ENCODE measurements around the gene ARVCF. TPM values are rescaled to one million over a fixed set of nuclear protein-coding genes. Genes with fewer than 3 reads are reported as not detected.

Gene ARVCF
- total RNA-seq, 1 experiment from 2014 or later: 4.3 TPM

DNA sequence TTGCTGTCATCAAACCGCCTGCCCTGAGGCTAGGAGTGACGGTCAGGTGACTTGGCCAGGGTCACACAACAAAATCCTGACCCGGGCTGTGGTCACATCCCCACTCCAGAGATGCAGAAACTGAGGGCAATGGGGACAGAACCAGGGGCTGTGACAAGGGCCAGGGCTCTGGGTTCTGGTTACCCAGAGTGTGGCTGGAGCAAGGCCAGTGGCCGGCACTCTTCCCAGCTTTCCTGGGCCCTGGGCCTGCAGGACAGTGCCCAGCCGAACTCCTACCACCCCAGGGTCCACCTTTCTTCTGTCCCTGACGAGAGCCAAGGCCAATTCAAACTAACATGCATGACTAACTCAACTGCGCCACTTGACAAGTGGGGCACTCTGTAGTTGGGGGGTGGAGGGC is 35.9 kb downstream of the ARVCF start:
- DNase-seq: no peak
- no peaks in the 10 kb centered on the region for H3K9me2 ChIP-seq (replicated peaks; ENCODE audit: insufficient read depth, low read length)
- H3K4me1 ChIP-seq (ENCODE audit: low read length): peaks cover 1% of the 10 kb centered on the region
- no peaks in the 10 kb centered on the region for H3K36me3 ChIP-seq (ENCODE audit: insufficient read depth, low read length)
- H3K27me3 ChIP-seq (ENCODE audit: low read length): no peaks in the 10 kb centered on the region
- no peak overlapping the region for H2AFZ ChIP-seq (ENCODE audit: low read length)
- no peaks in the 10 kb centered on the region for H3K9me3 ChIP-seq (ENCODE audit: low read length)
- no peak overlapping the region for H3K4me2 ChIP-seq (ENCODE audit: low read depth, low read length, poor library complexity, severe bottlenecking)
- no peak overlapping the region for H3K9ac ChIP-seq (ENCODE audit: low read length)
- no peaks in the 10 kb centered on the region for H3K79me2 ChIP-seq (ENCODE audit: low read length)
- H3K4me3 ChIP-seq (ENCODE audit: low read length): no peak overlapping the region
- peaks cover 18% of the 10 kb centered on the region for H4K20me1 ChIP-seq (ENCODE audit: insufficient read depth, low read depth, low read length)
- no peak overlapping the region for H3K27ac ChIP-seq (ENCODE audit: low read length)

DNA sequence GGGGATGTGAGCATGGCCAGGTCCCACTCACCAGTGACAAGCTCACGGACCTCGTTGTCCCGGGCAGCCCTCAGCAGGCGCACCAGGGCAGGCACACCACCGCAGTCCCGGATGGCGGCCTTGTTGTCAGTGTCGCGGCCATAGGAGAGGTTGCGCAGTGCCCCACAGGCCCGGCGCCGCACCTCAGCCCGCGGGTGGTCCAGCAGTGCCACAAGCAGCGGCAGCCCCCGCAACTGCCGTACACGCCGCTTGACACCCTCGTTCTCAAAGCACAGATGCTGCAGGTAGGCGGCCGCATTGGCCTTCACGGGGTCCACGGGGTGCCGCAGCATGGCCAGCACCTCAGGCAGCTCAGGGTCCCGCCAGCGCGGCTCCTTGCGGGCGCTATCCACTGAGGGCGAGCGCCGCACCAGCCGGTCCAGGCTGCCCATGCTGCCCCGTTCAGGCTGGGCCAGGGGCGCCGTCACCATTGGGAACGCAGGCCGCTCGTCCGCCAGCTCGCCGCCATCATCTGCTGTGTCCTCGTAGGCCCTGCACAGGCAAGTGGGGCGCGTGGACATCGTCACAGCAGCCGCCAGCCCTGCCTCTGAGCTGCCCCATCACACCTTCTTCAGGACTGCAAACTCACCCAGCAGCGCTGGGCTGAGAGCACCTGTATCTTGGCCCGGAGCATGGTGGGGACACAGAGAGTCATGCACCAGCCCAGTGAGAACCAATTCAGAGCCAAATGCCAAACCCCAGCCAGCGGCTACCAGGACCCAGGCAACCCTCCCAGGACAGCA is 36.7 kb downstream of the ARVCF start:
- H3K27me3 ChIP-seq (ENCODE audit: low read length): no peaks in the 10 kb centered on the region
- no peak overlapping the region for H3K27ac ChIP-seq (ENCODE audit: low read length)
- no peak overlapping the region for H2AFZ ChIP-seq (ENCODE audit: low read length)
- H3K9me2 ChIP-seq (replicated peaks; ENCODE audit: insufficient read depth, low read length): no peaks in the 10 kb centered on the region
- H3K36me3 ChIP-seq (ENCODE audit: insufficient read depth, low read length): no peaks in the 10 kb centered on the region
- H3K9me3 ChIP-seq (ENCODE audit: low read length): no peaks in the 10 kb centered on the region
- 0 out of 2 replicates have a peak, but pooled peaks cover 11% of the 10 kb centered on the region for H4K20me1 ChIP-seq (ENCODE audit: insufficient read depth, low read depth, low read length)
- peaks cover 10% of the 10 kb centered on the region for H3K4me1 ChIP-seq (ENCODE audit: low read length)
- H3K4me3 ChIP-seq (ENCODE audit: low read length): no peak overlapping the region
- H3K9ac ChIP-seq (ENCODE audit: low read length): no peak overlapping the region
- no peak overlapping the region for H3K4me2 ChIP-seq (ENCODE audit: low read depth, low read length, poor library complexity, severe bottlenecking)
- H3K79me2 ChIP-seq (ENCODE audit: low read length): no peaks in the 10 kb centered on the region
- DNase-seq: no peak

DNA sequence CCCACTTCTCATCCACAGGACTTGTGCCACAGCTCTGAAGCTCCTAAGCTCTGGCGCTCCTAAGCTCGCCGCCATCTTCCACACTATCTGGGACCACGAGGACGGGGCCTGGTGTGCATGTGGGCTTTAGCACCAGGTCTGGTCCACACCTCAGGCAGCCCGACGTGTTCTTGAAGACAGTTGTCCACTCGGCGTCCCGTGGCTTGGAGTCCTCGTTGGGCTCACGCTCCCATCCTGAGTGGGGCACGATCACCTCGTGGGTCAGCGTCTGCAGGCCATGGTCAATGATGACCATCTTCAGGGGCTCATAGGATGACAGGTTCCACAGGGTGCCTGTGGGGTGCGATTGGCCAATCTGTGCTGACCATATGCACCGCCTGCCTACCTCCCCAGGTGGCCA is 37.9 kb downstream of the ARVCF start:
- Histone ChIP-seq H4K20me1 (ENCODE audit: insufficient read depth, low read depth, low read length) (0 out of 2 replicates have a peak, but pooled peaks cover 5% of the 10 kb centered on the region), H3K9ac (ENCODE audit: low read length) (no peak overlapping the region), H3K27ac (ENCODE audit: low read length) (no peak overlapping the region), H3K9me3 (ENCODE audit: low read length) (no peaks in the 10 kb centered on the region), H3K4me1 (ENCODE audit: low read length) (peaks cover 21% of the 10 kb centered on the region), H3K9me2 (replicated peaks; ENCODE audit: insufficient read depth, low read length) (no peaks in the 10 kb centered on the region), H3K4me2 (ENCODE audit: low read depth, low read length, poor library complexity, severe bottlenecking) (no peak overlapping the region), H3K79me2 (ENCODE audit: low read length) (no peaks in the 10 kb centered on the region), H3K36me3 (ENCODE audit: insufficient read depth, low read length) (no peaks in the 10 kb centered on the region), H2AFZ (ENCODE audit: low read length) (no peak overlapping the region), H3K27me3 (ENCODE audit: low read length) (no peaks in the 10 kb centered on the region), H3K4me3 (ENCODE audit: low read length) (no peak overlapping the region)
- no peak for DNase-seq

DNA sequence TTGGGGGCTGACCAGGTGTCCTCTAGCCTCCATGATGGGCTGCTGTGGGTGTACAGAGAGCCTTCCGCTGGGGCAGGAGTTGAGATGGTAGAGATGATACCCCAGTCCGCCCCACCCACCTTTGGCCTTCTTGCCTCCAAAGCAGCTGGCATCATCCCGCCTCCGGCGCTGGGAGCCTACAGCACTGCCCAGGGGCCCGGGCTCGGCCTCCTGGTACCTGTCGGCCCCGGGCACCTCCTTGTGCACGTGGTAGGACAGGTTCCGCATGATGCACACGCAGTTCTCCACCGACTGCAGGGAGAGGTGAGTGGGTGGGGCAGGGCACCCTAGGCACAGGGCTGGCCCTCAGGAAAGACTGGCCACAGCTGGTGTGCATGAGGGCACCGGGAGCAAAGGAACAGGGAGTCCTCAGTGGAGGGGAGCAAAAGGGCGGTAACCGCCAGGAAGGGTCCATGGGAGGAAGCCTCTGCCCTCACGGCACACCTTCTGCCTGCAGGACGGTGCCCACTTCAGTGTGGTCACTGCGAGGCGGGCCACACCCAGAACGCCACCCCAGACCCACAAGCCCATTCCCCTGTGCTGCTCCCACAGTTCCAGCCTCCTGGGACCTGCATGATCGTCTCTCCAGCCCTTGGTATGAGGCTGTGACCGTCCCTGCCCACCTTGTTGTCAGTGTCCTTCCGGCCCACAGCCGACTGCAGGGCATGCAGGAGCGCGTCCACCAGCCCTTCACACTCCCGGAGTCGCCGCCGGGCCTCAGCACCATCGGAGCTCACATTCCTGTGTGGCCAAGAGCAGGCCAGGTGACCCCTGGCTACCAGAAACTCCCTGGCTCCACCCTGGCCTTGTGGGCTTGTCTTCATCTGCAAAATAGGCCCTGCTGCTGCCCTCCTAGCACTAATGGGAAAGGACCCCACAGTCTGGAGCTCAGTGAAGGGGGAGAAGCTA is 39.1 kb downstream of the ARVCF start:
- DNase-seq: no peak
- peaks cover 21% of the 10 kb centered on the region for H3K4me1 ChIP-seq (ENCODE audit: low read length)
- H3K79me2 ChIP-seq (ENCODE audit: low read length): no peaks in the 10 kb centered on the region
- H3K9ac ChIP-seq (ENCODE audit: low read length): no peak overlapping the region
- H3K4me2 ChIP-seq (ENCODE audit: low read depth, low read length, poor library complexity, severe bottlenecking): no peak overlapping the region
- no peak overlapping the region for H2AFZ ChIP-seq (ENCODE audit: low read length)
- H3K27me3 ChIP-seq (ENCODE audit: low read length): no peaks in the 10 kb centered on the region
- no peak overlapping the region for H3K27ac ChIP-seq (ENCODE audit: low read length)
- no peaks in the 10 kb centered on the region for H3K9me3 ChIP-seq (ENCODE audit: low read length)
- H3K36me3 ChIP-seq (ENCODE audit: insufficient read depth, low read length): no peaks in the 10 kb centered on the region
- no peak overlapping the region for H3K4me3 ChIP-seq (ENCODE audit: low read length)
- no peaks in the 10 kb centered on the region for H4K20me1 ChIP-seq (ENCODE audit: insufficient read depth, low read depth, low read length)
- H3K9me2 ChIP-seq (replicated peaks; ENCODE audit: insufficient read depth, low read length): no peaks in the 10 kb centered on the region

DNA sequence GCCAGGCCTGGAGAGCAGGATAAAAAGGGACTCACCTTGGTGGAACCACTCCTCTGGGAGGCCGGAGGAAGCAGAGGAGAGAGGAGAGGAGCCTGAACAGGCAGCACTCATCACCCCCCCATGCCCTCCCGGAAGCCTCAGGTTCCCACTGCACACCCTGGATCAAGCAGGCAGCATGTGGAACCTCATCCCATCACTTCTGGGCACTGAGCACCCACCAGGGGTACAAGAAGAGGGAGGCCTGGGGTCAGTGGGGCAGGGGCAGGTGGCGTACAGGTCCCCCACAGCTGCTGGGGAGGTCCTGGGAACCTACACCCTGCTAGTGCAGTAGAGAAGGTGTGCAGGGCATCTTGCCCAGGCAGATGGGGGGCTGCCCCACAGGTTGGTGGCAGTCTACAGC is 40.0 kb downstream of the ARVCF start:
- no peaks in the 10 kb centered on the region for H3K36me3 ChIP-seq (ENCODE audit: insufficient read depth, low read length)
- no peaks in the 10 kb centered on the region for H3K9me2 ChIP-seq (replicated peaks; ENCODE audit: insufficient read depth, low read length)
- no peak for DNase-seq
- H2AFZ ChIP-seq (ENCODE audit: low read length): no peak overlapping the region
- H3K4me2 ChIP-seq (ENCODE audit: low read depth, low read length, poor library complexity, severe bottlenecking): no peak overlapping the region
- no peaks in the 10 kb centered on the region for H4K20me1 ChIP-seq (ENCODE audit: insufficient read depth, low read depth, low read length)
- no peak overlapping the region for H3K27ac ChIP-seq (ENCODE audit: low read length)
- H3K79me2 ChIP-seq (ENCODE audit: low read length): no peaks in the 10 kb centered on the region
- H3K9ac ChIP-seq (ENCODE audit: low read length): no peak overlapping the region
- H3K4me3 ChIP-seq (ENCODE audit: low read length): no peak overlapping the region
- no peaks in the 10 kb centered on the region for H3K27me3 ChIP-seq (ENCODE audit: low read length)
- H3K9me3 ChIP-seq (ENCODE audit: low read length): no peaks in the 10 kb centered on the region
- H3K4me1 ChIP-seq (ENCODE audit: low read length): peaks cover 21% of the 10 kb centered on the region

DNA sequence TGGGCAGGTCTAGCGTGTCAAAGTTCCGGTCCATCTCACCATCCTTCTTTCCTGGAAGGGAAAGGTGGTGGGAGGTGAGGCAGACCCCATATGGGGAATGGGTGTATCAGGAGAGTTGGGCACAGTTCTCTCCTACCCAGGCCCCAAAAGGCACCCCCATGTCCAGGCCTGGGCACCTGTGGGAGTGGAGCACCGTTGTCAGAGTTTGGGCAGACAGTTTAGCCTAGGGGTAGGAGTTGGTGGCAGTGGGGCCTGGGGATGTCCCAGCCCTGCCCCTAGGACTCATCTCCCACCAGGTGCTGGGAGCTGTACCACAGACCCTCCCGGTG is 41.0 kb downstream of the ARVCF start:
- H4K20me1 ChIP-seq (ENCODE audit: insufficient read depth, low read depth, low read length): no peaks in the 10 kb centered on the region
- no peaks in the 10 kb centered on the region for H3K79me2 ChIP-seq (ENCODE audit: low read length)
- H3K36me3 ChIP-seq (ENCODE audit: insufficient read depth, low read length): no peaks in the 10 kb centered on the region
- no peaks in the 10 kb centered on the region for H3K9me3 ChIP-seq (ENCODE audit: low read length)
- H3K4me3 ChIP-seq (ENCODE audit: low read length): no peak overlapping the region
- H3K4me1 ChIP-seq (ENCODE audit: low read length): peaks cover 21% of the 10 kb centered on the region
- no peak overlapping the region for H3K9ac ChIP-seq (ENCODE audit: low read length)
- H3K4me2 ChIP-seq (ENCODE audit: low read depth, low read length, poor library complexity, severe bottlenecking): no peak overlapping the region
- H3K27ac ChIP-seq (ENCODE audit: low read length): peak overlapping the region; percentile 66; the same call in 1 of the 2 replicates
- H2AFZ ChIP-seq (ENCODE audit: low read length): no peak overlapping the region
- no peak for DNase-seq
- H3K27me3 ChIP-seq (ENCODE audit: low read length): no peaks in the 10 kb centered on the region
- no peaks in the 10 kb centered on the region for H3K9me2 ChIP-seq (replicated peaks; ENCODE audit: insufficient read depth, low read length)

DNA sequence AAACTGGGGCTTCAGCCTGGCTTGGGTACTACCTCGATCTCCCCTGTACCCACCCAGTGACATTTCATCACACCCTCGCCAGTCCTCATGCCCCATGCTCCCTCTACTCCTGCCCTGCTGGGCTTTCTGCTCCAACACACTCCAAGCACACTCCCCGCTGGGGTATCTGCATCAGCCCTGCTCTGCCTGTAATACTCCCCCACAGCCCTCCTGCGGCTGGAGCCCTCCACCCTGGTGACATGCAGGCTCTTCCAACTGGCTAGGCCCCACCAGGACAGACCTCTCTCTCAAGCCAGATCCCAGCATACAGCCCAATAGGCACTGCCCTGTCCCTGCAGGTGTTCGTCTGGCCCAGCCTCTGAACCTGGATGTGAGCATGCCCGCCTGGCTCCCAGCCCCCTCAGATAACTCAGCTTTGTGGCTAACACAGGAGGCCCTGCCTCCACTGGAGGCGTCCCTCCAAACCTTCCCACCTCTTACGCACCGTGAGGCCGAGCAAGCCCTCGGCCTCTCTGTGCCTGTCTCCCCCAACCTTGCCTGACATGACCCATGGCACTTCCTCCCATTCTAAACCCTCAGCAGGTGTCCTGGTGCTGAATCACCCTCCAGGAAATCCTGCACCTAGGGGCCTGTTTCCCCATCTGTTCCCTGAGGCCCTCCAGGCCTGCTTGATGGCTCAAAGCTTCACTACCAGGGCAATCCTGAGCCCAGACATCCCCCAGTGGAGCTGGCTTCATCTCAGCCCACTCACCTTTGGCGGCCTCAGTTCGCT is 41.5 kb downstream of the ARVCF start:
- Histone ChIP-seq H3K4me3 (ENCODE audit: low read length) (no peak overlapping the region), H2AFZ (ENCODE audit: low read length) (no peak overlapping the region), H3K79me2 (ENCODE audit: low read length) (no peaks in the 10 kb centered on the region), H3K27ac (ENCODE audit: low read length) (peak overlapping the region; percentile 66), H3K4me2 (ENCODE audit: low read depth, low read length, poor library complexity, severe bottlenecking) (peak overlapping the region; percentile 15), H3K27me3 (ENCODE audit: low read length) (no peaks in the 10 kb centered on the region), H3K9me3 (ENCODE audit: low read length) (no peaks in the 10 kb centered on the region), H3K9me2 (replicated peaks; ENCODE audit: insufficient read depth, low read length) (no peaks in the 10 kb centered on the region), H3K9ac (ENCODE audit: low read length) (peak overlapping the region; percentile 16; the same call in 1 of the 2 replicates), H4K20me1 (ENCODE audit: insufficient read depth, low read depth, low read length) (no peaks in the 10 kb centered on the region), H3K4me1 (ENCODE audit: low read length) (peaks cover 21% of the 10 kb centered on the region), H3K36me3 (ENCODE audit: insufficient read depth, low read length) (no peaks in the 10 kb centered on the region)
- DNase-seq: no peak
